GM12864 (cell line): ENCODE measurements around the gene TNFSF4.

ENCODE experiments used
- DNase-seq: peaks from one replicate; pipeline ENCODE4 v3.0.0-alpha.2; 2011; ENCODE audit warnings: low read depth
- H3K4me3 ChIP-seq: 2 replicates; pipeline ENCODE4 v1.5.1; 2011; ENCODE audit warnings: mild to moderate bottlenecking, low read depth, low read length, control low read depth
- TF ChIP-seq, protein P1 (sequence below): IDR thresholded peaks from 2 replicates; pipeline ENCODE4 v1.5.1; 2011; ENCODE audit warnings: low read depth, mild to moderate bottlenecking, moderate library complexity, low read length, control low read depth, inconsistent platforms; ENCODE audit errors: missing control alignments

TNFSF4 gene

DNA sequence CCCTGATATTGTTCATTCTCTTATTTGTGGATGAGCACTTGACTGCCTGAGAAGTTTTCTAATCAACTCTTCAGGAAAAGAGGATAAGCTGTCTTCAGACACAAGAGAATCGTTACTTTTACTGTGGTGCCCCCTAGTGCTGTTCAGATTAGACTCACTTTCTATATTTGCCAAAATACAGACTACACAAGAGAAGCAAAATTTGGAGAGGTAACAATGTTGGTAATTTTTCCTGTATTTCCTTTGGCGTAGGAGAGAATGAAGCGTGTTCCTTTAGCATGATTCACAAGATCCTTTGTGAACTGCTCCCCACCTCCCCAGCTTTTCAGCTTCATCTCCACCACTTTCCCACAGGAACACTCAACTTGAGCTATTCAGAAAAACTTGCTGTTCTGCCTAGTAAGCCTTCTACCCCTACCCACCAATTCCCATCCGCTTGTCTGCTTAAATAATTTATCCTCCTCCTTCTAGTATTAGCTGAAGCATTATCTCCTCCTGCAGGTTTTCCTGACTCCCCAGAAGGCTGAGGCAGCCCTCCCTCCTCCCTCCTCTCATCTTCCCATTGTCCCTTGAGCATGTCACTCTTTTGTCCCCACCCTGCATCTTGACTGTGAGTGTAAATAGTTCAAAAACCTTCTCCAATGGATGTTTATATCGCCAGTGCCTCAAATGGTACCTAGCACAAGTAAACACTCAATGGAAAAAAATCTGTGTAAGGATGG is 4.5 kb downstream of the TNFSF4 start:
- DNase-seq, result no peak
- TF ChIP-seq, protein P1, sequence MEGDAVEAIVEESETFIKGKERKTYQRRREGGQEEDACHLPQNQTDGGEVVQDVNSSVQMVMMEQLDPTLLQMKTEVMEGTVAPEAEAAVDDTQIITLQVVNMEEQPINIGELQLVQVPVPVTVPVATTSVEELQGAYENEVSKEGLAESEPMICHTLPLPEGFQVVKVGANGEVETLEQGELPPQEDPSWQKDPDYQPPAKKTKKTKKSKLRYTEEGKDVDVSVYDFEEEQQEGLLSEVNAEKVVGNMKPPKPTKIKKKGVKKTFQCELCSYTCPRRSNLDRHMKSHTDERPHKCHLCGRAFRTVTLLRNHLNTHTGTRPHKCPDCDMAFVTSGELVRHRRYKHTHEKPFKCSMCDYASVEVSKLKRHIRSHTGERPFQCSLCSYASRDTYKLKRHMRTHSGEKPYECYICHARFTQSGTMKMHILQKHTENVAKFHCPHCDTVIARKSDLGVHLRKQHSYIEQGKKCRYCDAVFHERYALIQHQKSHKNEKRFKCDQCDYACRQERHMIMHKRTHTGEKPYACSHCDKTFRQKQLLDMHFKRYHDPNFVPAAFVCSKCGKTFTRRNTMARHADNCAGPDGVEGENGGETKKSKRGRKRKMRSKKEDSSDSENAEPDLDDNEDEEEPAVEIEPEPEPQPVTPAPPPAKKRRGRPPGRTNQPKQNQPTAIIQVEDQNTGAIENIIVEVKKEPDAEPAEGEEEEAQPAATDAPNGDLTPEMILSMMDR, result peak; percentile 50
- no peak overlapping the region for H3K4me3 ChIP-seq

DNA sequence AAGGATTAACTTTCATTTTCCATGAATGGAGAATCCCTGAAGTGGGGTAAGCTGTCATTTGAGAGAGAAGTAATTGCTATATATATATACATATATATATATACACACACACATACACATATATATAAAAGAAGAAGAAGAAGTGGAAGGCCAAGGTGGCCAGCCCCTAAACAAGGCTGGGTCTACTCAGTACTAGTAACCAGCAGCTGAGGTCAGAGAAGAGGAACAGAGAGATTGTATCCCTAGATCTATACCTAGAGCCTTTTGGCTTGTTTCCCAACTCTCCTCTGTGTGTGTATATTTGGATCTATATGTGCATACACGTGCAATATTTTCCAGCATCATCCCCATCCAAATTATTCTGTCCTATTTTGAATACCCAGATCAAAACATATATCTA is 5.2 kb downstream of the TNFSF4 start:
- H3K4me3 ChIP-seq, result no peak overlapping the region
- TF ChIP-seq, protein P1, result no peak
- no peak for DNase-seq

DNA sequence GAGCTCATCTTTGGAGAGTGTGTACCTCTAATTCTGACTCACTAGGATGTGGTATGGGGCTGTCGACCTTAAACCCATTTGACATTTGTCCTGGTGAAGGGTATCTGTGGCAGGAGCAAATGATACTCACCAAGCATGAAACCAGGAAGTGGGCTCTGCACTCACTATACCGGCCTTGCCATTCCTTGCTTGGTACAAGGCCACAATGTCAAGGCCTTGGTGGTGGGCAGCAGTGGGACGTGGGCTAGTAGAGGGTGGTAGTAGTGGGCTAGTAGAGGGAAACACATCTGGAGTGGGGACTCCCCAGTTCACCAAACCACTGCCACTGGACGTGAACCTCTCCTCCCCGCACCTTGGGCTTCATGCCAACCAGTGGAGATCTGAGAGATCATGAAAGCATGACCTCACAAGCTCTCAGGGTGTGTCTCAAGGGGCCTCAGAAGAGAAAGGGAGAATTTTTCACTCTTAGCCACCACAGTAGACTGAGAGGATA is 11.5 kb downstream of the TNFSF4 start:
- peak; percentile 24 for DNase-seq
- TF ChIP-seq, protein P1, result no peak
- no peak overlapping the region for H3K4me3 ChIP-seq

DNA sequence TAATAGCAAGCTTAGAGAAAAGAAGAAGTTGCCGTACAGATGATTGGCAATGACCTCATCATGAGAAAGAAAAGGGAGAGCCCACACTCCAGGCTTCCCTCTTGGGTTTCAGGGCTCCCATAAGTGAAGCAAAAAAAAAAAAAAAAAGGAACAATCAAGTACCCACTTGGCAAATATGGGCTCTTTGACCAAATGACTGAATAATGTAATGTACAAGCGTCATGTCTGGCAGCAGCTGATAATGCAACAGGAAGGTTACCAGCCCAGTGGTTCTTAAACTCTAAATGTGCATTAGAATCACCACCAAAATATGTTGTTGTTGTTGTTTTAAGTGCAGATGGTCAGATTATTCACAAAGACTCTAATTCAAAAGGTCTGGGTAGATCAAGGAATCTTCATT is 13.5 kb downstream of the TNFSF4 start:
- DNase-seq, result no peak
- no peak overlapping the region for H3K4me3 ChIP-seq
- TF ChIP-seq, protein P1, result no peak

DNA sequence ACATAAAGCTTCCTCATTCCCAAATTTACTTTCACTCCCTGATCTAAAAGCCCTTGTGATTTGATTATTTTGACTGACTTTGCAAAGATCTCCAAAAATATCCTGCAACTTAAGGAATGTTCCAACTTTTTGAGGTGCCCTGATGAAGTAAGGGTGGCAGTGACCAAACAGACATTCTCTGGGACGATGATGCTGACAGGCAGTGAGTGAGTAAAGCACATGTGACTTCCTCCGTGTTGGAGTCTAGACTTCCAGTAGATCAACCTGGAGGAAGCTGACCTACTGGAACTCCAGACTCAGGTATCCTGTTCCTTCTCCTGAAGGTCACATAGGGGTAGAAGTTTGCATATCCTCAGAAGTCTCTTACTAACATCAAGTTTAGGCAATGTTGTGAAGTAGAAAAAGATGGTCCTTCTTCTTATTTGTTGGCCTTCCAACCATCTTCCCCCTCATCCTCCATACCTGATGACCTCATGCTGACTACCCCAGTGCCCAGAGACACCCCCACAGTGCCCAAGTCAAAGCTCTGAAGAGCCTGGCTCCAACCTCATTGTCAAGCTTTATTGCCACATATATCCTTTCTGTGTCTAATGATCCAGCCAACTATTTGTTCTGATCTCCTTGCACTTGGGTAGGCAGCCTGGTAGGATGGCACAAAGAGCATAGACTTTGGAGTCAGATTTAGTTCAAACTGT is 16.0 kb downstream of the TNFSF4 start:
- TF ChIP-seq, protein P1, result no peak
- H3K4me3 ChIP-seq, result no peak overlapping the region
- DNase-seq, result no peak

DNA sequence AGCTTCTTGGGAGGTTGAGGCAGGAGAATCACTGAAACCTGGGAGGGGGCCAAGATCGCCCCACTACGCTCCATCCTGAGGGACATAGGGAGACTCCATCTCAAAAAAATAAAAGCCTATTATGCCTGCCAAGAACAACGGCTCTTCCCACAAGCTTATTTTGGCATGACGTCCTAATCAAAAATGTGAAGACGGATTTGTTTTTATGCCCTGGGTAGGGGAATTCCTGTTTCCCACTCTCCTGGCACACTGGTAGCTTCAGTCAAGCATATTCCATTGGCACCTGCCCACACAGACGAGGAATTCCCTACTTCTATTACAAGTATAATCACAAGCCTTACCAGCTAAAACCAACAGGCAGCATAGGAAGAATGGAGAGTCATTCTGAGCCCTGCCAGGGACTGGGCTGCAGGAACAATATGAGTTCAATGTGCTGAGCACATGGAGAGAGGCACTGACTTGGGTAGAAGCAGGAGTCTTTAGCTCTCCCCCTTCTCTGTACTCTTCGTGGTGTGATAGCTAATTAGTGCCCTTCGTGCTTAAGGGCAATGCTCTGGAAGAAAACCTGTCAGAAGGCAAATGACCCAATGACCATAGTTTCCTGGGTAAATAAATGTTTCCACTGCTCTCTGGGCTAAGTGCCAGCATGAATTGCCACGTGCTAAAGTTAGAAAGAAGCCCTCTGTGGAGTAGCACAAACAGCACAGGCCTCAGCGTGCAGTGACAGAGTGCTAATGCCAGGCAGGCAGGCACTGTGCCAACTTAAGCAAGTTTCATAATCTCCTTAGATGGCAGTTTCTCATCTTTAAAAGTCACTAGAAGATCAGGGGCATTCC is 16.8 kb downstream of the TNFSF4 start:
- no peak overlapping the region for H3K4me3 ChIP-seq
- DNase-seq, result no peak
- TF ChIP-seq, protein P1, result no peak
